Measurements from ENCODE around the gene MBTD1. TPM values are rescaled to one million over a fixed set of nuclear protein-coding genes. Genes with fewer than 3 reads are reported as not detected.

MBTD1 gene
- total RNA-seq, 2 experiments from 2014 or later = 7.6 to 8.1 TPM

GRCh38 chr17:51260237-51261023 is 581 bp upstream of the MBTD1 start, which contains the start of gene UTP18:
Gene UTP18 (plus strand): TSS chr17:51260546. CDS start chr17:51260585, 39 bp downstream.
- peak; percentile 96 for DNase-seq
- no peaks in the 10 kb centered on the region for H3K9me3 Mint-ChIP-seq
- H3K27me3 Mint-ChIP-seq = no peaks in the 10 kb centered on the region
- H3K4me3 Mint-ChIP-seq = peak within 1 kb of the TSS; percentile 90
- peak within 1 kb of the TSS; percentile 96 for H3K27ac Mint-ChIP-seq
- peaks cover 56% of the 10 kb centered on the region for H3K4me1 Mint-ChIP-seq
- H3K36me3 Mint-ChIP-seq = peaks cover 47% of the 10 kb centered on the region

GRCh38 chr17:51258756-51259563 is 889 bp downstream of the MBTD1 start:
- peak overlapping the region; percentile 74 for H3K27ac Mint-ChIP-seq
- peaks cover 47% of the 10 kb centered on the region for H3K36me3 Mint-ChIP-seq
- H3K27me3 Mint-ChIP-seq = no peaks in the 10 kb centered on the region
- DNase-seq = peak; percentile 7
- peak overlapping the region; percentile 90 for H3K4me3 Mint-ChIP-seq
- H3K4me1 Mint-ChIP-seq = peaks cover 61% of the 10 kb centered on the region
- no peaks in the 10 kb centered on the region for H3K9me3 Mint-ChIP-seq

- H3K9me3 Mint-ChIP-seq = no peaks in the 10 kb centered on the region
- DNase-seq = no peak
- H3K36me3 Mint-ChIP-seq = peaks cover 39% of the 10 kb centered on the region
- H3K4me3 Mint-ChIP-seq = peak overlapping the region; percentile 90
- peaks cover 56% of the 10 kb centered on the region for H3K4me1 Mint-ChIP-seq
- H3K27ac Mint-ChIP-seq = no peak overlapping the region
- no peaks in the 10 kb centered on the region for H3K27me3 Mint-ChIP-seq
These were observed 2.4 kb downstream of the MBTD1 start for GRCh38 chr17:51257150-51258081.

GRCh38 chr17:51256101-51256500 is 3.7 kb downstream of the MBTD1 start:
- H3K4me3 Mint-ChIP-seq = no peak overlapping the region
- H3K27ac Mint-ChIP-seq = no peak overlapping the region
- peaks cover 36% of the 10 kb centered on the region for H3K36me3 Mint-ChIP-seq
- no peaks in the 10 kb centered on the region for H3K27me3 Mint-ChIP-seq
- DNase-seq = no peak
- H3K9me3 Mint-ChIP-seq = no peaks in the 10 kb centered on the region
- H3K4me1 Mint-ChIP-seq = peaks cover 50% of the 10 kb centered on the region

- no peak overlapping the region for H3K27ac Mint-ChIP-seq
- peaks cover 40% of the 10 kb centered on the region for H3K36me3 Mint-ChIP-seq
- H3K27me3 Mint-ChIP-seq = no peaks in the 10 kb centered on the region
- no peak overlapping the region for H3K4me3 Mint-ChIP-seq
- H3K9me3 Mint-ChIP-seq = no peaks in the 10 kb centered on the region
- DNase-seq = no peak
- peaks cover 53% of the 10 kb centered on the region for H3K4me1 Mint-ChIP-seq
These were observed 4.2 kb downstream of the MBTD1 start for GRCh38 chr17:51255673-51256072.

GRCh38 chr17:51251010-51251409 is 8.8 kb downstream of the MBTD1 start:
- H3K27me3 Mint-ChIP-seq = no peaks in the 10 kb centered on the region
- DNase-seq = no peak
- peak overlapping the region; percentile 35 for H3K27ac Mint-ChIP-seq
- H3K9me3 Mint-ChIP-seq = no peaks in the 10 kb centered on the region
- H3K4me3 Mint-ChIP-seq = no peak overlapping the region
- peaks cover 27% of the 10 kb centered on the region for H3K4me1 Mint-ChIP-seq
- peaks cover 33% of the 10 kb centered on the region for H3K36me3 Mint-ChIP-seq

GRCh38 chr17:51250314-51250840 is 9.5 kb downstream of the MBTD1 start:
- Mint-ChIP-seq H3K27ac (no peak overlapping the region), H3K4me3 (no peak overlapping the region), H3K36me3 (peaks cover 30% of the 10 kb centered on the region), H3K27me3 (no peaks in the 10 kb centered on the region), H3K9me3 (no peaks in the 10 kb centered on the region), H3K4me1 (peaks cover 25% of the 10 kb centered on the region)
- DNase-seq = no peak

GRCh38 chr17:51245535-51245934 is 14.3 kb downstream of the MBTD1 start:
- H3K9me3 Mint-ChIP-seq = no peaks in the 10 kb centered on the region
- peaks cover 9% of the 10 kb centered on the region for H3K4me1 Mint-ChIP-seq
- H3K36me3 Mint-ChIP-seq = peaks cover 6% of the 10 kb centered on the region
- no peaks in the 10 kb centered on the region for H3K27me3 Mint-ChIP-seq
- H3K27ac Mint-ChIP-seq = no peak overlapping the region
- H3K4me3 Mint-ChIP-seq = no peak overlapping the region
- no peak for DNase-seq

GRCh38 chr17:51244041-51244440 is 15.8 kb downstream of the MBTD1 start:
- Mint-ChIP-seq H3K36me3 (peaks cover 4% of the 10 kb centered on the region), H3K9me3 (no peaks in the 10 kb centered on the region), H3K4me1 (peaks cover 12% of the 10 kb centered on the region), H3K4me3 (no peak overlapping the region), H3K27ac (no peak overlapping the region), H3K27me3 (no peaks in the 10 kb centered on the region)
- no peak for DNase-seq

- no peak for DNase-seq
- Mint-ChIP-seq H3K27me3 (no peaks in the 10 kb centered on the region), H3K4me3 (no peak overlapping the region), H3K4me1 (peaks cover 28% of the 10 kb centered on the region), H3K9me3 (no peaks in the 10 kb centered on the region), H3K36me3 (peaks cover 5% of the 10 kb centered on the region), H3K27ac (no peak overlapping the region)
These were observed 19.6 kb downstream of the MBTD1 start for GRCh38 chr17:51240275-51240674.

- DNase-seq = no peak
- Mint-ChIP-seq H3K27ac (peak overlapping the region; percentile 52), H3K27me3 (no peaks in the 10 kb centered on the region), H3K4me1 (peaks cover 30% of the 10 kb centered on the region), H3K9me3 (no peaks in the 10 kb centered on the region), H3K36me3 (peaks cover 3% of the 10 kb centered on the region), H3K4me3 (peak overlapping the region; percentile 12)
These were observed 21.5 kb downstream of the MBTD1 start for GRCh38 chr17:51238255-51238887.

- Mint-ChIP-seq H3K27ac (no peak overlapping the region), H3K9me3 (no peaks in the 10 kb centered on the region), H3K27me3 (no peaks in the 10 kb centered on the region), H3K36me3 (peaks cover 3% of the 10 kb centered on the region), H3K4me1 (peaks cover 44% of the 10 kb centered on the region), H3K4me3 (no peak overlapping the region)
- no peak for DNase-seq
These were observed 25.7 kb downstream of the MBTD1 start for GRCh38 chr17:51234162-51234561.

- Mint-ChIP-seq H3K4me3 (no peak overlapping the region), H3K9me3 (no peaks in the 10 kb centered on the region), H3K27ac (no peak overlapping the region), H3K27me3 (no peaks in the 10 kb centered on the region), H3K36me3 (no peaks in the 10 kb centered on the region), H3K4me1 (peaks cover 30% of the 10 kb centered on the region)
- no peak for DNase-seq
These were observed 27.9 kb downstream of the MBTD1 start for GRCh38 chr17:51231999-51232398.

- Mint-ChIP-seq H3K4me1 (peaks cover 28% of the 10 kb centered on the region), H3K4me3 (no peak overlapping the region)
These were observed 29.5 kb downstream of the MBTD1 start for GRCh38 chr17:51230306-51230705.

More at GRCh38 chr17:51230306-51230705, 29.5 kb downstream of the MBTD1 start:
- no peak for DNase-seq
- Mint-ChIP-seq H3K27me3 (no peaks in the 10 kb centered on the region), H3K27ac (no peak overlapping the region), H3K9me3 (no peaks in the 10 kb centered on the region), H3K36me3 (no peaks in the 10 kb centered on the region)

Data from activated naive CD8-positive, alpha-beta T cell treated with anti-CD3 and anti-CD28 coated beads for 36 hours (primary cell).